Esophagus (tissue), 2 donors: ENCODE results near the gene COPE. TPM values are rescaled to one million over a fixed set of nuclear protein-coding genes. Genes with fewer than 3 reads are reported as not detected.

Experiments
- H3K27ac ChIP-seq, 2 donors: one replicate each; pipeline ENCODE4 v1.5.1; 2013; ENCODE audit warnings: low read depth in 2 of 2, mild to moderate bottlenecking in 2 of 2, inconsistent platforms in 1 of 2, low read length in 1 of 2, moderate library complexity in 1 of 2
- H3K27me3 ChIP-seq, 2 donors: one replicate each; pipeline ENCODE4 v1.6.1; 2013; ENCODE audit warnings: low read length in 2 of 2, control low read depth in 1 of 2, mild to moderate bottlenecking in 1 of 2; ENCODE audit not compliant: insufficient read depth in 2 of 2, control insufficient read depth in 1 of 2
- H3K36me3 ChIP-seq, 2 donors: one replicate each; pipeline ENCODE4 v1.6.1; 2013; ENCODE audit warnings: low read length in 1 of 2; ENCODE audit not compliant: control insufficient read depth in 2 of 2, insufficient read depth in 2 of 2
- H3K4me1 ChIP-seq, 2 donors: one replicate each; pipeline ENCODE4 v1.6.1; 2013; ENCODE audit warnings: low read length in 1 of 2; ENCODE audit not compliant: control insufficient read depth in 2 of 2, insufficient read depth in 2 of 2
- H3K4me3 ChIP-seq, 2 donors: one replicate each; pipeline ENCODE4 v1.5.1; 2013; ENCODE audit warnings: low read length in 2 of 2, mild to moderate bottlenecking in 2 of 2, low read depth in 1 of 2, moderate library complexity in 1 of 2
- H3K9me3 ChIP-seq, 2 donors: one replicate each; pipeline ENCODE4 v1.6.1; 2013; ENCODE audit warnings: mild to moderate bottlenecking in 2 of 2, low read depth in 1 of 2, low read length in 1 of 2, moderate library complexity in 1 of 2; ENCODE audit not compliant: control insufficient read depth in 2 of 2, insufficient read depth in 1 of 2
- WGBS, 2 donors: extraction: QIAGEN DNeasy Blood & Tissue Kit; methylation state at CpG; one replicate each; pipeline ENCODE4 v1.1.7; 2013; 5-methylcytosine and 5-hydroxymethylcytosine counted together
- polyA plus RNA-seq, 2 donors: library from polyadenylated mRNA; stranded (reverse); fragments of 200-250 nt; gene quantifications; one replicate each; pipeline ENCODE4 v1.2.3, GENCODE V29; 2013
- donor health status: healthy with polysubstance abuse.
- donor health status: Bipolar disorder and iron deficiency.

The COPE gene
- polyA plus RNA-seq, 2 donors: 192 to 214 TPM

DNA sequence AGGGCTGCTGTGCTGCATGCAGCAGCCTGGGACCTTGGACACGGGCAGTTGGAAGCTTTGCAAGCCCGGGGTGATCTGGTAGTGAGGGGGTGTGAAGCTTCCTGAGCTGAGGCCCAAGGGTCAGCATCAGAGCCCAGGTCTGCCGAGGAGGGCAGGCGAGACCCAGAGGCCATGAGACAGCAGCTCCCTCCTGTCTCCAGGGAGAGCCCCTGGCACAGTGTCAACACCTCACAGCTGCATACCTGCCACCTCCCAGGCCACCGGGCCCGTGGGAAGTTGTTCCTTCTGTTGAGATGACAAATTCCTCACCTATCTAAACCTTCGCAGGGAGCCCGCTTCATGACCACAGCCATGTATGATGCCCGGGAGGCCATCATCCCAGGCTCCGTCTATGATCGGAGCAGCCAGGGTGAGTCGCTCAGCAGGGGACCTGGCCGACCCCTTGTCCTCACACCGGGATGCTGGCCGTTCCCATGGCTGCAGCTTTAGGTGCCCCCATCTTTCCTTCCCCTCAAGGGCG, 55.3 kb downstream of the COPE start:
- 71 to 75% methylated on average over 16 of the region's 16 CpGs for WGBS, 2 donors
- H3K9me3 ChIP-seq: no peaks in the 10 kb centered on the region
- peaks cover 2 to 4% of the 10 kb centered on the region in 2 donors for H3K4me1 ChIP-seq
- H3K4me3 ChIP-seq: no peak overlapping the region
- no peaks in the 10 kb centered on the region for H3K27me3 ChIP-seq
- H3K27ac ChIP-seq: no peak overlapping the region
- peaks cover 44 to 82% of the 10 kb centered on the region in 2 donors for H3K36me3 ChIP-seq

DNA sequence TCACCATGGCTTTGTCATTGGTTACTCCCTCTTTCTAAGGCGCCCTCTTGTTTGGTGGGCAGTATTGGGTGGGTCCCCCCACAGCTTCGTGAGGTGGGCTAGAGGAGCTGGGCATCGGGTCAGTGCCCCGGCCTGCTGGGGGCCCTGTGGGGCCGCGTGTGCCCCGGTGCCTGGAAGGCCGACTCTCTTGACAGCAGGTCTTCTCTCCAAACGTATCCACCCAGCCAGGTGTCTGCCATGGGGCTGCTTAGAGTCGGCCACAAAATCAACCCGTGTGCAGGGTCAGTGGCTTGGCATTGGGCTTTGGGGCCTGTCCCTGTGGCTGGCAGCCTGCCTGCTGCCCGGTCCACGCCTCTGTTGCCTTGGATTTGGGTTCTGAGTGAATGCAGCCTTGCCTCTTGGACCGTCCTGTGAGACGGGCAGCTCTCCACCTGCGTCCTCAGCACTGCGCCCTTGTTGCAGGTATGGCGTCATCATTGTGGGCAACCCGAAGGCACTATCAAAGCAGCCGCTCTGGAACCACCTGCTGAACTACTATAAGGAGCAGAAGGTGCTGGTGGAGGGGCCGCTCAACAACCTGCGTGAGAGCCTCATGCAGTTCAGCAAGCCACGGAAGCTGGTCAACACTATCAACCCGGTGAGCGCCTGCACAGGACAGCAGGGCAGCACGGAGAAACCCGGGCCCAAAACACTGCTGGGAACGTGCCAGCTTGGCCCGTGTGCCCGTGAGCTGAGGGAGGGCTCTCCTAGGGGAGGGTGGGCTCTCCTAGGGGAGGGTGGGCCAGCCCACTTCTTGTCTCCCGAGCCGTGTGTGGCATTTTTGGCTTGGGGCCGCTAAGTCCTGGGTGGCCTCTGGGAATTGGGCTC, 56.0 kb downstream of the COPE start:
- WGBS, 2 donors: 86 to 87% methylated on average over 33 of the region's 33 CpGs
- Histone ChIP-seq H3K4me1 (no peaks in the 10 kb centered on the region), H3K27me3 (no peaks in the 10 kb centered on the region), H3K4me3 (no peak overlapping the region), H3K9me3 (no peaks in the 10 kb centered on the region), H3K27ac (no peak overlapping the region), H3K36me3 (peaks cover 48 to 83% of the 10 kb centered on the region in 2 donors)

DNA sequence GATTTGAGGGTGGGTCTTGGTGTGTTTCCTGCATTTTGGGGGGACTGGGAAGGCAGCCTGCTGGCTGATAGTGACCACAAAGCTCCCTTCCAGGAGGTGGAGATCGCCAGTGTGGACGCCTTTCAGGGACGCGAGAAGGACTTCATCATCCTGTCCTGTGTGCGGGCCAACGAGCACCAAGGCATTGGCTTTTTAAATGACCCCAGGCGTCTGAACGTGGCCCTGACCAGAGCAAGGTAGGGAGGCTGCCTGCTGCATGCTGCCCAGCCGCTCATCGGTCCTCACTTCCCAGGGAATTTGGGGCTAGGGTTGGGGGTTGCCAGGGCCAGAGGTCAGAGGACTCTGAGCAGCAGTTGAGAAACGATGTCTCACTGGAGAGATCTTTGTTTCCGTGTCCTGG, 57.3 kb downstream of the COPE start:
- Histone ChIP-seq H3K9me3 (no peaks in the 10 kb centered on the region), H3K4me1 (no peaks in the 10 kb centered on the region), H3K27ac (no peak overlapping the region), H3K27me3 (no peaks in the 10 kb centered on the region), H3K36me3 (peaks cover 54 to 85% of the 10 kb centered on the region in 2 donors), H3K4me3 (no peak overlapping the region)
- WGBS, 2 donors: 91 to 93% methylated on average over 12 of the region's 12 CpGs

- no peak overlapping the region for H3K4me3 ChIP-seq
- H3K27ac ChIP-seq: no peak overlapping the region
- no peaks in the 10 kb centered on the region for H3K4me1 ChIP-seq
- H3K36me3 ChIP-seq: peaks cover 59 to 90% of the 10 kb centered on the region in 2 donors
- no peaks in the 10 kb centered on the region for H3K9me3 ChIP-seq
- WGBS, 2 donors: 79 to 80% methylated on average over 9 of the region's 9 CpGs
- no peaks in the 10 kb centered on the region for H3K27me3 ChIP-seq
Measured at GRCh38 chr19:18861235-18861634, 58.0 kb downstream of the COPE start.

- no peak overlapping the region for H3K27ac ChIP-seq
- no peaks in the 10 kb centered on the region for H3K4me1 ChIP-seq
- H3K36me3 ChIP-seq: peaks cover 61 to 90% of the 10 kb centered on the region in 2 donors
- no peak overlapping the region for H3K4me3 ChIP-seq
- 90 to 92% methylated on average over 17 of the region's 17 CpGs for WGBS, 2 donors
- H3K9me3 ChIP-seq: no peaks in the 10 kb centered on the region
- H3K27me3 ChIP-seq: no peaks in the 10 kb centered on the region
Measured at GRCh38 chr19:18860725-18861124, 58.5 kb downstream of the COPE start.

- Histone ChIP-seq H3K27me3 (no peaks in the 10 kb centered on the region), H3K4me1 (no peaks in the 10 kb centered on the region), H3K4me3 (no peak overlapping the region), H3K9me3 (no peaks in the 10 kb centered on the region), H3K36me3 (peaks cover 57 to 90% of the 10 kb centered on the region in 2 donors), H3K27ac (no peak overlapping the region)
- 82% methylated on average over 11 of the region's 11 CpGs for WGBS, 2 donors
Measured at GRCh38 chr19:18860302-18860700, 58.9 kb downstream of the COPE start.

DNA sequence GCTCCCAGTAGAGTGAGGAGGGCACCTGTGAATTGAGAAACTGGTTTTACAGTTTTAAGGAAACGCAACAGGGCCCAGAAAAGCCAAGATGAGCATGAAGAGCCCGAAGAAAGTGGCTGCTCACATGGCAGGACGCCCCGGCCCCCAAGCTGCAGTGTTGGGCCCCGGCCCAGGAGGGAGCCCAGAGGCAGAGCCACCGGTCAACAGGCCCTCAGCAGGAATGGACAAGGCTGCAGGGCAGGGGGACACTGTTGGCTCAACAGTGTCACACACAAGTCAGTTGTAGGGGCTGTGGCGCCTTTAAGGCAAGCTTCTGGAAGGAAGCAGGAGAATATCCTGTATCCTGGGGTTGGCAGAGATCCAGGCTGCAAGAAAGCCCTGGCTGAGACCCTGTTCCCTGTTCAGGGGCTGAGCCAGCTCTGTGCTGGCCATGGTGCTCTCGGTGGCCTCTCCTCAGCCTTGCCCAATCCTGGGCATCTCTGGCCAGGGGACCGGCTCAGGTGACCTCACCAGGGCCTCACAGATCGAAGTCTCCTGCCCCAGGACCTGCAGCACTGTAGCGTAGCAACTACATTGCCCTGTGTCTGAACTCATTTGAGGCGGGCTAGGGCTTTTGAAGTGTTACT, 59.4 kb downstream of the COPE start:
- no peaks in the 10 kb centered on the region for H3K4me1 ChIP-seq
- no peak overlapping the region for H3K4me3 ChIP-seq
- peak overlapping the region in 1 of 2 donors; percentile 18 for H3K27ac ChIP-seq
- H3K36me3 ChIP-seq: peaks cover 52 to 91% of the 10 kb centered on the region in 2 donors
- 82 to 85% methylated on average over 12 of the region's 12 CpGs for WGBS, 2 donors
- no peaks in the 10 kb centered on the region for H3K9me3 ChIP-seq
- no peaks in the 10 kb centered on the region for H3K27me3 ChIP-seq

- H3K4me1 ChIP-seq: no peaks in the 10 kb centered on the region
- no peak overlapping the region for H3K4me3 ChIP-seq
- WGBS, 2 donors: 88 to 89% methylated on average over 21 of the region's 21 CpGs
- H3K36me3 ChIP-seq: peaks cover 50 to 93% of the 10 kb centered on the region in 2 donors
- no peaks in the 10 kb centered on the region for H3K27me3 ChIP-seq
- H3K27ac ChIP-seq: no peak overlapping the region
- H3K9me3 ChIP-seq: no peaks in the 10 kb centered on the region
Measured at GRCh38 chr19:18858906-18859646, 60.1 kb downstream of the COPE start.

DNA sequence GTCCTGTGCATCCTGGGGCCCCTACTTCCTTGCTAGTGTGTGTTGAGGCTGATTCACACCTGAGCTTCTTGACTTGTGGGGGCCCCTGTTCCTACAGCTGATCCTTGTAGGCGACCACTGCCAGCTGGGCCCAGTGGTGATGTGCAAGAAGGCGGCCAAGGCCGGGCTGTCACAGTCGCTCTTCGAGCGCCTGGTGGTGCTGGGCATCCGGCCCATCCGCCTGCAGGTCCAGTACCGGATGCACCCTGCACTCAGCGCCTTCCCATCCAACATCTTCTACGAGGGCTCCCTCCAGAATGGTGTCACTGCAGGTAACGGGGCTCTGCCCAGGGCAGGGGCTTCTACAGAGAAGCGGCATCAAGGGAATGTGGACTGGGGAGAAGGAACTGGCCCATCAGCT, 62.0 kb downstream of the COPE start:
- Histone ChIP-seq H3K9me3 (no peaks in the 10 kb centered on the region), H3K27me3 (no peaks in the 10 kb centered on the region), H3K4me1 (no peaks in the 10 kb centered on the region), H3K36me3 (peaks cover 39 to 92% of the 10 kb centered on the region in 2 donors), H3K27ac (no peak overlapping the region), H3K4me3 (no peak overlapping the region)
- WGBS, 2 donors: 93% methylated on average over 13 of the region's 13 CpGs
